SU-DHL-6 (cell line): Measurements from ENCODE around the gene WWOX.

Source experiments
- EZH2phosphoT487 ChIP-seq: fragments of 200-600 bp; sonication (generic), shearing (Covaris generic); conservative IDR thresholded peaks from 2 replicates; pipeline ENCODE4 v1.6.1; 2018; ENCODE audit warnings: mild to moderate bottlenecking, antibody characterized with exemption, low read length, moderate library complexity, mixed read lengths
- TF ChIP-seq, protein P1 (sequence below): fragments of 200-600 bp; sonication (generic); IDR thresholded peaks from one replicate; pipeline ENCODE4 v1.5.1; 2017; ENCODE audit warnings: antibody characterized with exemption, mild to moderate bottlenecking, low read length, moderate library complexity; ENCODE audit not compliant: insufficient read depth, poor library complexity, severe bottlenecking

DNA sequence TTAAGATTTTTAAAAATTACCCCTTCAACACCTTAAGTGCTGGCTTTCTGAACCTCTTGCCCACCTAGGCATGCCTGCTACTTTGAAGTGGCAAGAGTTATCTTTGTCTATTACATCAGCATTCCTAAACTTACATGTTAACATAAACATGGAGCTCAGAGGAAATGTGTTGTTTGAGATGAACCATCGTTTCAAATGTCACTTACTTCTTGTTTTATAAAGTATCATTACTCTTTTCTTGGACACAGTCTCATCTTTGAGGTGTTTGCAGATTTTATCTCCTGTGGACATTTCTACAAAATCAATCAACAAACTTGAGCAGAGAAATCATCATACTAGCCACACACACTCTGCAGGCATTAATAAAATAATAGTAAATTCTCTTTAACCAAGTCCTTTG lies 184.9 kb downstream of the WWOX start:
- TF ChIP-seq, protein P1, sequence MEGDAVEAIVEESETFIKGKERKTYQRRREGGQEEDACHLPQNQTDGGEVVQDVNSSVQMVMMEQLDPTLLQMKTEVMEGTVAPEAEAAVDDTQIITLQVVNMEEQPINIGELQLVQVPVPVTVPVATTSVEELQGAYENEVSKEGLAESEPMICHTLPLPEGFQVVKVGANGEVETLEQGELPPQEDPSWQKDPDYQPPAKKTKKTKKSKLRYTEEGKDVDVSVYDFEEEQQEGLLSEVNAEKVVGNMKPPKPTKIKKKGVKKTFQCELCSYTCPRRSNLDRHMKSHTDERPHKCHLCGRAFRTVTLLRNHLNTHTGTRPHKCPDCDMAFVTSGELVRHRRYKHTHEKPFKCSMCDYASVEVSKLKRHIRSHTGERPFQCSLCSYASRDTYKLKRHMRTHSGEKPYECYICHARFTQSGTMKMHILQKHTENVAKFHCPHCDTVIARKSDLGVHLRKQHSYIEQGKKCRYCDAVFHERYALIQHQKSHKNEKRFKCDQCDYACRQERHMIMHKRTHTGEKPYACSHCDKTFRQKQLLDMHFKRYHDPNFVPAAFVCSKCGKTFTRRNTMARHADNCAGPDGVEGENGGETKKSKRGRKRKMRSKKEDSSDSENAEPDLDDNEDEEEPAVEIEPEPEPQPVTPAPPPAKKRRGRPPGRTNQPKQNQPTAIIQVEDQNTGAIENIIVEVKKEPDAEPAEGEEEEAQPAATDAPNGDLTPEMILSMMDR = no peak
- no peak for TF ChIP-seq EZH2phosphoT487
